Loucy (cell line): Measurements from ENCODE around the gene EEF1AKMT1.

Source experiments
- H2AFZ ChIP-seq: fragments of 200-600 bp; sonication (generic); 2 replicates; pipeline ENCODE4 v1.6.0; 2016; ENCODE audit warnings: antibody characterized with exemption, mild to moderate bottlenecking, low read length, moderate library complexity
- H3F3A ChIP-seq: fragments of 200-600 bp; 2 replicates; pipeline ENCODE4 v1.6.0; 2016; ENCODE audit warnings: antibody characterized with exemption, low read depth, mild to moderate bottlenecking
- H3K27me3 ChIP-seq: fragments of 200-600 bp; sonication (generic); 2 replicates; pipeline ENCODE4 v1.6.1; 2014; ENCODE audit warnings: low read length, mild to moderate bottlenecking; ENCODE audit not compliant: insufficient read depth, poor library complexity, severe bottlenecking
- H3K36me3 ChIP-seq: fragments of 200-600 bp; sonication (generic); 2 replicates; pipeline ENCODE4 v1.6.1; 2016; ENCODE audit warnings: low read length; ENCODE audit not compliant: insufficient read depth
- H3K4me1 ChIP-seq: fragments of 200-600 bp; sonication (generic); 2 replicates; pipeline ENCODE4 v1.5.1; 2014; ENCODE audit warnings: low read length, mild to moderate bottlenecking; ENCODE audit not compliant: insufficient read depth, poor library complexity, severe bottlenecking
- H3K4me2 ChIP-seq: fragments of 200-600 bp; sonication (generic); 2 replicates; pipeline ENCODE4 v1.6.0; 2014; ENCODE audit warnings: antibody characterized with exemption, low read length, low read depth, mild to moderate bottlenecking; ENCODE audit not compliant: poor library complexity, severe bottlenecking
- H3K4me3 ChIP-seq: fragments of 200-600 bp; sonication (generic); 2 replicates; pipeline ENCODE4 v1.5.1; 2014; ENCODE audit warnings: low read length, mild to moderate bottlenecking, mixed read lengths; ENCODE audit not compliant: poor library complexity, severe bottlenecking
- H3K79me2 ChIP-seq: fragments of 200-600 bp; sonication (generic); 2 replicates; pipeline ENCODE4 v1.6.1; 2014; ENCODE audit warnings: low read length; ENCODE audit not compliant: insufficient read depth
- H3K9ac ChIP-seq: fragments of 200-600 bp; sonication (generic); 2 replicates; pipeline ENCODE4 v1.6.0; 2014; ENCODE audit warnings: mild to moderate bottlenecking, low read depth, low read length, moderate library complexity; ENCODE audit not compliant: poor library complexity, severe bottlenecking
- H3K9me2 ChIP-seq: fragments of 200-600 bp; sonication (generic); replicated peaks from 2 replicates; pipeline ENCODE4 v1.6.1; 2016; ENCODE audit warnings: low read depth, low read length, mixed read lengths
- H3K9me3 ChIP-seq: fragments of 200-600 bp; sonication (generic); 2 replicates; pipeline ENCODE4 v1.6.1; 2014; ENCODE audit warnings: mild to moderate bottlenecking, antibody characterized with exemption, low read length, low read depth; ENCODE audit not compliant: insufficient read depth
- H4K20me1 ChIP-seq: fragments of 200-600 bp; sonication (generic); 2 replicates; pipeline ENCODE4 v1.6.0; 2014; ENCODE audit warnings: antibody characterized with exemption, low read length, mild to moderate bottlenecking; ENCODE audit not compliant: insufficient read depth, poor library complexity, severe bottlenecking
- EZH2phosphoT487 ChIP-seq: fragments of 200-600 bp; IDR thresholded peaks from 2 replicates; pipeline ENCODE4 v1.6.1; 2018; ENCODE audit warnings: antibody characterized with exemption, mild to moderate bottlenecking, moderate library complexity, borderline replicate concordance
- TF ChIP-seq, protein P1 (sequence below): fragments of 200-600 bp; sonication (generic); conservative IDR thresholded peaks from 2 replicates; pipeline ENCODE4 v1.5.1; 2014; ENCODE audit warnings: mild to moderate bottlenecking, antibody characterized with exemption, low read length

The EEF1AKMT1 gene

GRCh38 chr13:20701461-20701860 is 72.3 kb downstream of the EEF1AKMT1 start:
- H4K20me1 ChIP-seq, result no peaks in the 10 kb centered on the region
- H3K9me3 ChIP-seq, result no peaks in the 10 kb centered on the region
- no peak overlapping the region for H3K9ac ChIP-seq
- TF ChIP-seq EZH2phosphoT487, result no peak
- TF ChIP-seq, protein P1, sequence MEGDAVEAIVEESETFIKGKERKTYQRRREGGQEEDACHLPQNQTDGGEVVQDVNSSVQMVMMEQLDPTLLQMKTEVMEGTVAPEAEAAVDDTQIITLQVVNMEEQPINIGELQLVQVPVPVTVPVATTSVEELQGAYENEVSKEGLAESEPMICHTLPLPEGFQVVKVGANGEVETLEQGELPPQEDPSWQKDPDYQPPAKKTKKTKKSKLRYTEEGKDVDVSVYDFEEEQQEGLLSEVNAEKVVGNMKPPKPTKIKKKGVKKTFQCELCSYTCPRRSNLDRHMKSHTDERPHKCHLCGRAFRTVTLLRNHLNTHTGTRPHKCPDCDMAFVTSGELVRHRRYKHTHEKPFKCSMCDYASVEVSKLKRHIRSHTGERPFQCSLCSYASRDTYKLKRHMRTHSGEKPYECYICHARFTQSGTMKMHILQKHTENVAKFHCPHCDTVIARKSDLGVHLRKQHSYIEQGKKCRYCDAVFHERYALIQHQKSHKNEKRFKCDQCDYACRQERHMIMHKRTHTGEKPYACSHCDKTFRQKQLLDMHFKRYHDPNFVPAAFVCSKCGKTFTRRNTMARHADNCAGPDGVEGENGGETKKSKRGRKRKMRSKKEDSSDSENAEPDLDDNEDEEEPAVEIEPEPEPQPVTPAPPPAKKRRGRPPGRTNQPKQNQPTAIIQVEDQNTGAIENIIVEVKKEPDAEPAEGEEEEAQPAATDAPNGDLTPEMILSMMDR, result no peak
- H2AFZ ChIP-seq, result no peak overlapping the region
- H3K36me3 ChIP-seq, result no peaks in the 10 kb centered on the region
- H3K4me3 ChIP-seq, result no peak overlapping the region
- peaks cover 23% of the 10 kb centered on the region for H3K27me3 ChIP-seq
- peaks cover 10% of the 10 kb centered on the region for H3K4me1 ChIP-seq
- H3K9me2 ChIP-seq, result no peaks in the 10 kb centered on the region
- no peak overlapping the region for H3K4me2 ChIP-seq
- no peaks in the 10 kb centered on the region for H3K79me2 ChIP-seq
- H3F3A ChIP-seq, result no peaks in the 10 kb centered on the region

DNA sequence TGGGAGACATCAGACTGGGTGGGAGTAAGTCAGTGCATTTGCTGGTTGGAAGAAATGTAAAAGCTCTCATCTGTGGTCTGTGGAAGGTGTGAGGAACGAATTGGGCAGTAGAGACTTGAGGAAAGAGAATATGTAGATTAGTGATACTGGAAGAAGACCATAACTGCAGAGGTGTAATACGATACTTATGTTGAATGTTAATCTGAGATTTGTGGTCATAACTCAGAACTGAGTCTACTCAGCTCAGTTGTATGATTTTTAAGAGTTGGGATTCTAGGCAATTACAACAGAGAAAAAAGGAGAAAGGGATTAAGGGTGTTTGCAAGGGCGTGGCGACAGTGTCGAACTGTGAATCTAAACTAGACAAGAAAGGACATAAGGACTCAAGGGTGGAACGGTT is 73.5 kb downstream of the EEF1AKMT1 start:
- H2AFZ ChIP-seq, result no peak overlapping the region
- peaks cover 10% of the 10 kb centered on the region for H3K4me1 ChIP-seq
- no peak overlapping the region for H3K9ac ChIP-seq
- no peak overlapping the region for H3K4me2 ChIP-seq
- TF ChIP-seq EZH2phosphoT487, result no peak
- TF ChIP-seq, protein P1, result no peak
- H4K20me1 ChIP-seq, result no peaks in the 10 kb centered on the region
- H3K27me3 ChIP-seq, result peaks cover 23% of the 10 kb centered on the region
- H3K4me3 ChIP-seq, result no peak overlapping the region
- H3K9me2 ChIP-seq, result no peaks in the 10 kb centered on the region
- H3K79me2 ChIP-seq, result no peaks in the 10 kb centered on the region
- no peaks in the 10 kb centered on the region for H3K9me3 ChIP-seq
- H3F3A ChIP-seq, result no peaks in the 10 kb centered on the region
- no peaks in the 10 kb centered on the region for H3K36me3 ChIP-seq

GRCh38 chr13:20699715-20700114 is 74.0 kb downstream of the EEF1AKMT1 start:
- H3K9me2 ChIP-seq, result no peaks in the 10 kb centered on the region
- no peaks in the 10 kb centered on the region for H3K9me3 ChIP-seq
- no peak for TF ChIP-seq EZH2phosphoT487
- TF ChIP-seq, protein P1, result no peak
- peaks cover 10% of the 10 kb centered on the region for H3K4me1 ChIP-seq
- no peak overlapping the region for H2AFZ ChIP-seq
- H3K36me3 ChIP-seq, result no peaks in the 10 kb centered on the region
- H3K4me3 ChIP-seq, result no peak overlapping the region
- no peaks in the 10 kb centered on the region for H3F3A ChIP-seq
- H3K79me2 ChIP-seq, result no peaks in the 10 kb centered on the region
- no peak overlapping the region for H3K4me2 ChIP-seq
- peaks cover 23% of the 10 kb centered on the region for H3K27me3 ChIP-seq
- no peaks in the 10 kb centered on the region for H4K20me1 ChIP-seq
- no peak overlapping the region for H3K9ac ChIP-seq
